GM18507 (cell line): Measurements from ENCODE around the gene FAM184A.
A peak's percentile ranks its signal among the peaks of the same experiment; 100 is the strongest.
"Not testable (repeated sequence)": the region's sequence is repeated elsewhere in the genome, so short reads cannot be mapped to it uniquely, and the experiment has no call there.

Source experiments
- DNase-seq: peaks from one replicate; pipeline ENCODE4 v3.0.0; 2011; ENCODE audit warnings: low read depth; ENCODE audit not compliant: insufficient read length; ENCODE audit errors: extremely low spot score
- FAIRE-seq: peaks from 2 replicates; lab custom pipeline; 2011; peaks lifted over from hg19 to GRCh38; lab: Jason Lieb, UNC

The FAM184A gene, protein sequence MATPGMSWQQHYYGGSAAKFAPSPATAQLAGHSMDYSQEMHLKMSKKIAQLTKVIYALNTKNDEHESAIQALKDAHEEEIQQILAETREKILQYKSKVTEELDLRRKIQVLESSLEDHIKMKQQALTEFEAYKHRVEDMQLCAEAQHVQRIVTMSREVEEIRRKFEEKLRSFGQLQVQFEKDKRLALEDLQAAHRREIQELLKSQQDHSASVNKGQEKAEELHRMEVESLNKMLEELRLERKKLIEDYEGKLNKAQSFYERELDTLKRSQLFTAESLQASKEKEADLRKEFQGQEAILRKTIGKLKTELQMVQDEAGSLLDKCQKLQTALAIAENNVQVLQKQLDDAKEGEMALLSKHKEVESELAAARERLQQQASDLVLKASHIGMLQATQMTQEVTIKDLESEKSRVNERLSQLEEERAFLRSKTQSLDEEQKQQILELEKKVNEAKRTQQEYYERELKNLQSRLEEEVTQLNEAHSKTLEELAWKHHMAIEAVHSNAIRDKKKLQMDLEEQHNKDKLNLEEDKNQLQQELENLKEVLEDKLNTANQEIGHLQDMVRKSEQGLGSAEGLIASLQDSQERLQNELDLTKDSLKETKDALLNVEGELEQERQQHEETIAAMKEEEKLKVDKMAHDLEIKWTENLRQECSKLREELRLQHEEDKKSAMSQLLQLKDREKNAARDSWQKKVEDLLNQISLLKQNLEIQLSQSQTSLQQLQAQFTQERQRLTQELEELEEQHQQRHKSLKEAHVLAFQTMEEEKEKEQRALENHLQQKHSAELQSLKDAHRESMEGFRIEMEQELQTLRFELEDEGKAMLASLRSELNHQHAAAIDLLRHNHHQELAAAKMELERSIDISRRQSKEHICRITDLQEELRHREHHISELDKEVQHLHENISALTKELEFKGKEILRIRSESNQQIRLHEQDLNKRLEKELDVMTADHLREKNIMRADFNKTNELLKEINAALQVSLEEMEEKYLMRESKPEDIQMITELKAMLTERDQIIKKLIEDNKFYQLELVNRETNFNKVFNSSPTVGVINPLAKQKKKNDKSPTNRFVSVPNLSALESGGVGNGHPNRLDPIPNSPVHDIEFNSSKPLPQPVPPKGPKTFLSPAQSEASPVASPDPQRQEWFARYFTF

GRCh38 chr6:119078376-119079282 lies at the start of gene FAM184A:
Gene FAM184A (minus strand): TSS chr6:119078664. CDS start chr6:119078299, 365 bp downstream.
- no peak for FAIRE-seq
- DNase-seq: peak; percentile 20

DNA sequence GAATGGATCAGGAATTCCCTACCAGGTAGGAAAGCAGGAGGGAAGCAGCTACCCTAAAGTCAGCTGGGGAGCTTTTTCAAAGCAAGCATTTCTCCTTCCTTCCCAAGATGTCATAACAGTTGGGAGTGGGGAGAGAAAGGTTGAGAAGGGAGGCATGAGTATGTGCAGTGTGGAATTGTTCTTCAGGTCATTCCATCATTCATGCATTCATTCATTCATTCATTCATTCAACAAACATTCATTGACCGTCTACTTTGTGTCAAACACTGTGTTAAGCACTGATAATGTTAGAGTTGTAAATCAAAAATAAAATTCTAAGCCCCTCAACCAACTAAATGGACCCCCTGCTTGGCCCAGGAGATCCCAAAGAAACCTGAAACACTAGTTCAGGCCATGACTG lies 49.2 kb upstream of the FAM184A start:
- FAIRE-seq (no peak), DNase-seq (no peak)

DNA sequence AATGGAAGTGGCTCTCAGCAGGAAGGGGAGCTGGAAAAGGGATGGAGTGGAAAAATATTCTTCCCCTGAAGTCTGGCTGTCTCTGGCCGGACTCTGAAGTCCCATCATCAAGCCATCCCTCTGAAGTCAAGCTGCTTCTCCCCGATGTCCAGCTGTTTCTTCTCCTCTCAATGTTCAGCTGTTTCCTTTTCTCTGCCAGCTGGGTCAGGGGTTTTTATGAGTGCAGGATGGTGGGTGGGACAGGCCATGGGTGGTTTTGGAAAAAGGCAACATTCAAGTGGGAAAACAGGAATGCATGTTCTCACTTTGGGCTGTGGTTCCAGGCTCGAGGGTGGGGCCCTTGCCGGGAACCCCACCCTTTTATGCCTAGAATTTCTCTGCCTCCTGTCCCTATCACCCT lies 48.4 kb upstream of the FAM184A start:
- no peak for FAIRE-seq
- no peak for DNase-seq

GRCh38 chr6:119126140-119126539 lies 47.7 kb upstream of the FAM184A start:
- FAIRE-seq: no peak

DNA sequence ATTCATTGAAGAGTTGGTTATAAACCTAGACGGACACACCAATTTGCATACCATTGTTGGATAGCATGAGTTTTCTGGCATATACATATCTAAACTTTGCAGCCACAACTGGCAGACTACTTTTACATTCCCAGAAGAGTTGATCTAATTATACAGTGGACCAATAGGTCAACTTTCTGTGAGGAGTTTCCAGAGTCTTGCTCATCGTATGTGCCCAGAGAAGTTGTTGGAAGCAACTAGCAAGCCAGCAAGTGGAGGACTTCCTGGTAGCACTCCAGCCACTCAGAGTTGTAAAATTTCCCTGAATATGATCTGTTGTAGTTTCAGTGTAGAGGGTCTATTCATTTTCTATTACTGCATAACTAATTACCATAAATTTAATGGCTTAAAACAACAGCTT lies 47.1 kb upstream of the FAM184A start:
- DNase-seq (no peak), FAIRE-seq (no peak)

More at GRCh38 chr6:119126140-119126539, 47.7 kb upstream of the FAM184A start:
- DNase-seq: no peak

DNA sequence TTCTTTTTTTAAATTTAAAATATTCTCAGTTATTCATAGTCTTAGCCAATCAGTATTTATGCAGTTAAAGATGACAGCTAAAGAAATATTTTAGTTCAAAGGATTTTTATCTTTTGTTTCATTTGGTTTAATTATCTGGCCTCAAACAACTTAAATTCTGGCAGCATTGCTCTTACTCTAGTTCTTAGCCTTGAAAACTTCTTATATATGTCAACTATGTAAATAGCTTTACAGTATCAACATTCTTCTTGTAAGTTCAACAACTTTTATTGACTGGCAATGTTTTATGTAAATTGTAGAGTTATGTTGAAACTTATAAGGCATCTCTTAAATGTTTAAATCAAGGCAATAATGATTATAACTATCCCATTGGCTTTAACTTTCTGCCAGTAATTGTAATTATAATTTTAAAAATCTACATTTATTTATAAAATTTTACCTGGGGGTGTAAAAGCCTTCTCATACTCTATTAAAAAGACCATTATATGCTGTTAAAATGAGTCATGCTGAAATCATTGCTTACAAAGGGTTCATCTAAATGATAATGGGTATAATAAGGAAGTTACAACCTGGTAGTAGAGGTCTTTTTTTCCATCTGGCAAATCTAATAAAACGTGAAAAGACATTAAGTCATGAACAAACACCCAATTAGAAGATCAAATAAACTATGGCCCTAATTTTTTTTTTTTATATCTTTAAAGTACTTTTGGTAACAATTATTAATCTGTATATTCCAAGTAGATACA lies 45.8 kb upstream of the FAM184A start:
- no peak for FAIRE-seq
- DNase-seq: no peak

DNA sequence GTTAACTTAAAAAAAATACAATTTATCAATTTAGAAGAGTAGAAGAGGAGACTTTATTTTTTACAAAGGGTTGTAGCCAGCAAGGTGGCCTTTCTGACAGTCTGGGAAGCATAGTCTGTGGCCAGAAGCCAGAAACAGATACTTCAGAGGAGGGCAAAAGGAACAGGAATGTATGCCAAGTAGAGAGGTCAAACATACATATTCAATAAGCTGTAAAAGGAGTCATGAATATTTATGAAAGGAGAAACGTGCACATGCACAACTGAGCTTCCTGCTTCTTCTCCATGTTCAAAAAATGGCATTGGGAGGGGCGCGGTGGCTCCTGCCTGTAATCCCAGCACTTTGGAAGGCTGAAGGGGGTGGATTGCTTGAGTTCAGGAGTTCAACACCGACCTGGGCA lies 43.9 kb upstream of the FAM184A start:
- no peak for DNase-seq
- no peak for FAIRE-seq

- no peak for FAIRE-seq
- no peak for DNase-seq
These were observed 42.9 kb upstream of the FAM184A start for GRCh38 chr6:119121367-119121766.

- no peak for DNase-seq
These were observed 41.5 kb upstream of the FAM184A start for GRCh38 chr6:119119989-119120388.

GRCh38 chr6:119119062-119119461 lies 40.6 kb upstream of the FAM184A start:
- FAIRE-seq, DNase-seq: not testable (repeated sequence)

More at GRCh38 chr6:119119989-119120388, 41.5 kb upstream of the FAM184A start:
- no peak for FAIRE-seq

DNA sequence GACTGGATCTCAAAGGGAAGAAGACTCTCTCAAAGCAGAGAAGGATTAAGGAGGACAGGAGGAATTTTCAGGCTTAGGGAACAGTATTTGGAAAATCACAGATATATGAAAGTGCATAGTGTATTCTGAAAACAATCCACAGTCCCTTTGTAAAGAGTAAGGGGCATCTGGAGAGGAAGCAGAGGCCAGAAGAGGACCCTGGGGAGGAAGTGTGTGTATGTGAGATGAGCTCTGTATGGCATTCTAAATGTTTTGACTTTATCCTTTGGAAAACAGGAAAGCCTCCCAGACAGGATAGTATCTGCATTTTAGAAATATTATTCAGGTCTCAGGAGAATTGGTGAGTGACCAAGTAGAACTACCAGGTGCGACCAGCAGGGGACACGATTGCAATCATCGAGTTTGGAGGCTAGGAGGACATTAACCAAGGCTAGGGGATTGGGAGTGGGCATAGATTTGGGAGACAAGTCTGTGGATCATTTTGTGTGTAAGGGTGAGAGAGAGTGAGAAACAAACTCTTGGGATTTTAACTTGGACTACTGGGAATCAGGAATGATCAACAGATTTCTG lies 38.3 kb upstream of the FAM184A start:
- FAIRE-seq: no peak
- no peak for DNase-seq

DNA sequence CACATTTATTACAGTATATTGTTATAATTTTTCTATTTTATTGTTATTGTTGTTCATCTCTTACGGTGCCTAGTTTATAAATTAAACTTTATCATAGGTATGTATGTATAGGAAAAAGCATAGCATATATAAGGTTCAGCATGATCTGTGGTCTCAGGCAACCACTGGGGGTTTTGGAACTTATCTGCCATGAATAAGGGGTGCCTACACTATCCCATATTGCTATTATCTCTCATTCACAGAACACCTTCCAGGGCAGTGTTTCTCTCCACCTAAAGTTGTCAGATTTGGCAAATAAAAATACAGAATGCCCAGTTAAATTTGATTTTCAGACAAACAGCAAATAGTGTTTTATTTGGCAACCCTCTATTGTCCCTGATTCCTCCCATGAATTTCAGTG lies 35.5 kb upstream of the FAM184A start:
- FAIRE-seq: no peak
- DNase-seq: no peak

DNA sequence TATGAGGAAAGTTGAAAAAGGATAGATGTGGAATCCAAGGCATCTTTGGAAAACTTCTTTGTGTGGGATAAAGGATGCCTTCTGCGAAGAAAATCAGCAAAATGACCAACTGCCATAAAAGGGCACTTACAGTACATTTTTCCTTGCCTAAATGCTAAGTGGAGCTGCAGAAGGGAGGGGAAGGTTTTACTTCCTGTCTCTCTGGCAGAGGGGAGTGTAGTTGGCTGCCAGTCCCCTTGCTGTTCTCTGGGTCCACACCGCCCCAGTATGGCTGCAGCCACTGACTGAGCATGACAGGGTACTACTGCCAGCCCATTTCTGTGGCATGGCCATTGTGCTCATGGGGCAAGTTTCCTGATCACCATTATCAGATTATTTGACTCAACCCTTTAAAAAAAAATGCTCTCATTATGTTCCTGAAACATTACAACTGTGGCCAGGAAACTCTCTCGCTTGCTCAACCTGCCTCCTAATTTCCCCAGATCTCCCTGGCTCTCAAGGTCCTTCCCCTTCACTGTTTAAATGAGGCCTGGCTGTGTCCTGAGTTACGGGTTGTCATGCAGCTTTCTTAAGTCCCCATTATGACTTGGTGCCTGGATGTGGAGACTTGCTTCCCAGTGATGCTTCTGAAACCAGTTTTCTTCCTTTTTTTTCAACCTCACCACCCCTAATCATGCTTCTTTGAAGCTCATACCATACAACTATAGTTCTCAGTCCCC lies 34.5 kb upstream of the FAM184A start:
- DNase-seq: no peak
- no peak for FAIRE-seq

DNA sequence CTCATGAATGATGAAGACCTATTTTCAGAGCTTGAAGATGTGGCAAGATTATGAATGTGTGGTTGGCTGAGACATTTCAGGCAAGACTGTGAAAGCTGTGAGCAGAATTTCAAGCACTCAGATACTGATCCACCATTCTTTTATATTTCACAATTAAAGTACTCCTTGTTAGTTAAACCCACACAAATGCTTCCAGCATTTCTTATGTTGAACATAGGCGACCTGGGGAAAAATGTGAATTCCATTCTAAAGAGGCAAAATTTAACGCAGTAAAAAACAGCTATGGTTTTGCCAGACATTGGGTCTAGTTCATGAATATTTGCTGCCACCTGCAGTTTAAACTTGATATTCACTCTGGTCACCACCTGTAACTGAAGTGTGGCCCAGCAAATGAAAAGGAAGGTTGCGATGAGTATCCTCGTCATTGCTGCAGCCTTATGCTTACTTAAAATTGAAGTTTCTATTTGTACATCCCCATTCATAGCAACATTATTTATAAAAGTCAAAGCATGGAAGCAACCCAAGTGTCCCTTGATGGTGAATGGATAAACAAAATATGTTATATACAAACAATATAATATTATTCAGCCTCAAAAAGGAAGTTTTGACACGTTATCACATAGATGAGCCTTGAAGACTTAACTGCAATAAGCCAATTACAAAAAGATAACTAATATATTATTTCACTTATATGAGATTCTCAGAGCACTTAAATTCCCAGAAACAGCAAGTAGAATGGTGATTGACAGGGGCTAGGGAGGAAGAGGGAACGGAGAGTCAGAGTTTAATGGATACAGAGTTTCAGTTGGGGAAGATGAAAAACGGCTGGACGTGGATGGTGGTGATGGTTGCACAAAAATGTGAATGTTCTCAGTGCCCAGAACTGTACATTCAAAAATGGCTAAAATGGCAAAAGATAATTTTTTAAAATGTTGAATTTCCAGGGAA lies 32.4 kb upstream of the FAM184A start:
- FAIRE-seq (peak; percentile 93), DNase-seq (peak; percentile 8)

DNA sequence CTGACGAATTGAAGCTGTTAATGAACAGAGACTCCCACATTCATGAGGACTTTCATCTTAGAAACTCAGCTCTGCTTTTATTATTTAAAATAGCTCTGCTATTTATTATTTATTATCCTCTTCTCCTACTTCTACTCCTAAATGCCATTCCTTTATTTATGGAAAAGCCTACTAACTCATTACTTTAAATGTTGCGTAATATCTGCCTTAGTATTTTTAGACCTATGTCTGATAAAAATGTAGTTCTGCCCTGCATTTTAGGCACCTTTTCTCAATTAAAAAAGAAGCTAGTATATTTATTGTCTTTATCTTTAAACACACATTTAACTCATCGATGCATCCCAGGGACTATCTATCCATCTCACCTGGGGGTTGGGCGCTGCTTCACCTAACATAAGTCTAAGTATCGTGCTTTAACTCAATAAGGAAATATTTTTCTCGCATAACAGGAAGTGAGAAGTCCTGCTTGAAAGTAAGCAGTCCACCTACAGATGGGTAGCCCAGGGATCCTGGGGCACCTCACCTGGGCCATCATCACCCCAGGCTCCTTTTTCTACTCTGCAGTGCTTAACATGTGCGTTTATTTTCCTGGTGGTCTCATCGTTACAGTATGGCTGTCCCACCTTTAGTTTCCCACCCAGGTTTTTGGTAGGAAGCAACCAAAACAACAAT lies 31.3 kb upstream of the FAM184A start:
- no peak for FAIRE-seq
- DNase-seq: no peak

GRCh38 chr6:119108076-119108475 lies 29.6 kb upstream of the FAM184A start:
- FAIRE-seq (no peak), DNase-seq (no peak)
